GM19328 (cell line): Measurements from ENCODE around the gene PON3.

Experiments
- ATAC-seq: cut with Tn5 transposase; IDR thresholded peaks from one replicate; pipeline ENCODE4 v1.9.1; 2021; ENCODE audit warnings: mild to moderate bottlenecking, moderate library complexity; ENCODE audit not compliant: unreplicated experiment

Gene PON3

DNA sequence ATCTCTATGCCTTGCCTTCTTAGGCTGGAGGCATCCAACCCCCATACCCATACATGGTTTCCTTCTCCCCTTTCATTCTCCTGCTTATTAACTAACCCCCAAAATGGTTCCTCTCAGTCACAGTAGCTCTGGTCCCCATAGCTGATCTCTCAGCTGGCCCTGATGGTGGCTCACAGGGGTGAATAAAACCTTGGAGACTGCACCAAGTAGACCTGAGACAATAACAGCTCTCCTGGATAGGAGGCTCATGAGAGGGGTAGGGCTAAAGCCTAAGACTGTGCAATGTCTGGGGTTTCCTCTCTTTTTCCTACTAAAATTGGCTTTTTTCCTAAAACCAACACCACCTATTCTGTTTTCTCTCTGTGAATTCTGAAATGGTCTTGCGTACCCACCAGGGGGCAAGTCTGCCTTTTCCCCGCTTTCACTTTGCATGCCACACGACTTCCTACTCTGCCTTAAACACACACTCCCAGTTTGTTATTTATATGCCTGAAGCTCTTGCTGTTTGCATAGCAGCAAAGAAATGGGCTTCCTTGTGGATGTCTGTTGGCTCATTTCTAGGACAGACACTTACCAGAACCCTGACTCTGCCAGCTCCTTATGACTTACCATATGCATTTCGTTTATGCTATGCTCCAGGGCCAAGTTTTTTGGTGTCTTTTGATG, 53.4 kb downstream of the PON3 start:
- ATAC-seq = no peak

DNA sequence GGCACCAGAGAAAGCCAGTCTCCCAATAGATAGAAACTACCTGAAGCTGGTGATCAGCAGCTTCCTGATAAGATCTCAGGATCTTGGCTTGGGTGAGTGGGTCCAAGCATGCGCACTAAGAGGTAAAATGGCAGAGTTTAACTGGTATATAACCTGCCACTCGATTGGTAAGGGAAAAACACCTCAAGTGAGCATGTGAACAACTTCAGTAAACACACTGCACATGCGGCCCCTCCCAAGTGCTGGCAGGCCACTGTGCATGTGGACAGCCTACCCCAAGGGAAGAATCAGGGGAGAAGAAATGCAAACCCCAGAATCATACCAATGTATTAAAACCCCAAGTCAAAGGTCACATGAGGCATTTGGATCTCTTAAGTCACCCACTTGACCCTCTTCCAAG, 54.1 kb downstream of the PON3 start:
- ATAC-seq = no peak

DNA sequence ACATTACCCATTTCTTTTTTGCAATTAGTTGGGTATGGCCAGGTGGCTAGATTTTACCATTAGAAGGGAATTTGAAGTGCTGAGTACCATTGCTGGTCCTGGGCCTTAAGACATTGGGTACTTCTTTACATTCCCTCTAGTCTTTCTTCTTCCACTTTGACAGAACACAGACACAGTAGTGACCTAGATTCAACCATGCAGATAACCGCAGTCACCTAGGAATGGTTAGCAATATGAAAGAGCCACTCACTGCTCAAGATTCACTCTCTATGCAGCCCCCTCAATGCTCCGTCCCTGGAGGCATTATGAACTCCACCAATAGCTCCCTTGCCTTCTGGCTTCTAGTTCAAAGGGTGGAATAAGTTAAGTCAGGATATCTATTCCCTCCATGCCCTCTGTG, 55.7 kb downstream of the PON3 start:
- ATAC-seq = no peak

DNA sequence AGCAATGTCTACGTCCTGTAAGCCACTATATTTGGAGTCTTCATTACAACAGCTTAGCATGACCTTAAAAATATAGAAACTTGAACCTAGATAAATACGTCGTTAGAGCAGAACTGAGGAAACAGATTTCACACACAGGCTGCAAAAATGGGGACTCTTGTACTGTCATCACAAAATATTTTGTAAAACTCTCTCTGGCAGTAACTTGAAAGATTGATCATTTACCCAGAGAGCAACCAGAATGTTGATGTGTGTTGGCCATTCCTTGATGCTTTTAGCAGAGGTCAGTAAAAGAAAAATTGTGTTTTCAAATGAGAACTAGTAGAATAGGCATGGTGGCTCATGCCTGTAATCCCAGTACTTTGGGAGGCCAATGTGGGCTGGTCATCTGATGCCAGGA, 57.3 kb downstream of the PON3 start:
- ATAC-seq = no peak

DNA sequence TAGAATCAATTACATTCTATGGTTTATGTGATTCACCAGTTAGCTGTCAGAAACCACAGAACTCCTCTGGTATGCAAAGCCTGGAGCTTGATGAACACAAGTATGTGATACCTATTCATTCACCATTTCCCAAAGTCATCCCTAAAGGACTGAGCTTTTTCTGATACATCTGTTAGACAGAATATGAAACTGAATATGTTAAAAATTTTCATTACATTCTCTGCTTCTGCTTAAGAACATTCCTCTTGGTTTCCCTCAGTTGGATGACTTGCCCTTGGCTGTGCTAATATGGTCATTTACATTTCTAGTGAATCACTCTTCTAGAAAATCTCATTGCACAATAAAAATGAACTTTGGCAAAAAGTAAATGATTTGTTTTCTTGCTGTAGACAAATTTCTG, 61.1 kb downstream of the PON3 start:
- no peak for ATAC-seq

DNA sequence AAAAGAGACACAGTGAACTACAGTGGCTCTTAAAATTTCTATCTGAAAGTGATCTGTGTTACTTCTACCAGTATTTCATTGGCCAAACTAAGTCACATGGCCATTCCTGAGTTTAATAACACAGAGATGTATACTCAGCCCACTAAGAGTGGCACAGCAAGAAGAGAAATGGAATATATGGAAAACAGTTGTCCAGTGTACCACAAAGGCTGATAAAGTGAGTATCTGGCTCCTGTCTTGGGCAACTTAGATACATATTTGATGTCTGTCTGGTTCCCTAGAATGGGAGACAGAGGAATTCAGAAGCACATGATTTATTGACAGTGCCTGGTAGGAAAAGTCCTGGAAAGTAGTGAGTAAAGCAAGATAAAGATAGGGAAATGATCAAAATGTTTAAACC, 61.7 kb downstream of the PON3 start:
- ATAC-seq = no peak

DNA sequence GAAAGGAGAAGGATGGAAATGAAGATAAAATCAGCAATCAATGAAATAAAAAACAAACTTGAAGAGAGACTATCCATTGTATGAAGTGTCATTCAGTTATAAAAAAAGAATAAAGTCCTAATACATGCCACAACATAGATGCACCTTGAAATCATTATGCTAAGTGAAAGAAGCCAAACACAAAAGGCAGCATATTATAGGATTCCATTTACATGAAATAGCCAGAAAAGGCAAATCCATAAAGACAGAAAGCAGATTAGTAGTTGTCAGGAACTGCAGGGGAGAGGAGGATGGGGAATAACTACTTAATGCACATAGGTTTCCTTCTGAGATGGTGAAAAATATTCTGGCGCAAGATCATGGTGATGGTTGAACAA, 65.2 kb downstream of the PON3 start:
- peak; percentile 25 for ATAC-seq

DNA sequence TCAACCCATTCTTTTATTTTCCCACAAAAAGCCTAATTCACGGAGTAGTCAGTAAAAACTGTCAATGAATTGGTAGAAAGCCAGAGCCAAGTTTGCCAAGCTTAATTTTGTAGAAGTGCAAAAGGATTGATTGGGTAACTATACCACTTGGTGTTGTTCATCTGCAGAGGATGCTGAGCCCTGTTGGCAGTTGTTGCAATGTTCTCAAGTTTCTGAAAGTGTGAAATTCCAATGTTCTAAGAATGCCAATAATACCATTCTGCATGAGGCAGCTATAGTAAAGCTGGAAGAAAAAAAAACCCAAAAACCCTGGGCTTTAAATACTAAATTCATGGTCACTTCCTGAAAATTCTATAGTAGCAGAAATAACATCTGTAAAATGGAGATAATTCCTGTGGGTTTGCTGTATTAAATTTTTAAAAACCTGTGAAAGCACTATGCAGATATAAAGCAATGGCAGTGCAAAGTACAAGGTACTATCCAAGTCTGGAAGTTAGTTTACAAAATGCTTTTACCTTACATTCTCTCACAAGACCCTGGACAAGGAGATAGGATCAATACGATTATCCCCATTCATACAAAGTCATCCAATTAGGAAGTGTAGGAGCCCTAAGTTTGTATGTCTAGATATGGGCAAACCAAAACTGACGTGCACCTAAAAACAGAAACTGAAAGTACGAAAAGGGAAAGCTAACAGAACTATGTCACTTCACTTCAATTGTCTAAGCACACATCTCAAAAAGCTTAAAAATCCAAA, 65.8 kb downstream of the PON3 start:
- ATAC-seq = peak; percentile 92

DNA sequence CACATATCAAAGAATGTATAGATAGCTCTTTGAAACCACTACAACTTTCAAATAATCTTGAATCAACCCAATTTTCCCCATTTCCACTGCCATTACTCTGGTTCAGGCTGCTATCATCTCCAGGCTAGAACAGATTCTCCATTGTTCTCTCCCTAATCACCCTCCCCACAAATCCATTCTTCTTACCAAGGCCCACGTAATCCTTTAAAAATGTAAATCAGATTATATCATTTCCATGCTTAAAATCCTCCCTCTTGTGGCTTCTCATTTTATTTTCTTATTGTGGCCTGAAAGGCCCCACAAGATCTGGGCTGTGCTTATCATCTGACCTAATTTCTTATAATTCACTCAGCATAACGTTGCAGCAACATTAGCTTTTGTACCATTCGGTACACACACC, 68.8 kb downstream of the PON3 start:
- no peak for ATAC-seq

DNA sequence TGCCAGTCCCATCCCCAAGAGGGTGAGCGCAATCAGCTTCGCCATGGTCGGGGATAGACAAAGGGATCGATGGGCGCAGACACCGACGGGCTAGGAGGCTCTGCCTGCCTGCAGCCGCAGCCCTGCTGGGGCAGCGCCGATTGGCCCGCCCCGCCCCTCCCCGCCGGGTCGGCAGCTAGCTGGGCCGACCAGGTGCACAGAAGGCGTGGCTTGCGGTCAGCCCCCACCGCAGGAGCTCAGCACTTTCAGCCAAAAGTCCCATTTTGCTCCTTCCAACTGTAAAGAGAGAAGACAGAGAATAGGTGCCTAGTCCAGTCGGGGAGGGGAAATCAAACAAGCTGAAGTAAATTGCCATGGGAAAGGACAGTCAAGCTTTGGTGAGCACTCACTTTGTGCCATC, 71.7 kb downstream of the PON3 start, which contains the start of gene PON1:
Gene PON1 (minus strand): TSS at position 102 of the 400 bp plus-strand sequence. CDS start 57 bp downstream, at position 45.
- ATAC-seq = peak; percentile 72

DNA sequence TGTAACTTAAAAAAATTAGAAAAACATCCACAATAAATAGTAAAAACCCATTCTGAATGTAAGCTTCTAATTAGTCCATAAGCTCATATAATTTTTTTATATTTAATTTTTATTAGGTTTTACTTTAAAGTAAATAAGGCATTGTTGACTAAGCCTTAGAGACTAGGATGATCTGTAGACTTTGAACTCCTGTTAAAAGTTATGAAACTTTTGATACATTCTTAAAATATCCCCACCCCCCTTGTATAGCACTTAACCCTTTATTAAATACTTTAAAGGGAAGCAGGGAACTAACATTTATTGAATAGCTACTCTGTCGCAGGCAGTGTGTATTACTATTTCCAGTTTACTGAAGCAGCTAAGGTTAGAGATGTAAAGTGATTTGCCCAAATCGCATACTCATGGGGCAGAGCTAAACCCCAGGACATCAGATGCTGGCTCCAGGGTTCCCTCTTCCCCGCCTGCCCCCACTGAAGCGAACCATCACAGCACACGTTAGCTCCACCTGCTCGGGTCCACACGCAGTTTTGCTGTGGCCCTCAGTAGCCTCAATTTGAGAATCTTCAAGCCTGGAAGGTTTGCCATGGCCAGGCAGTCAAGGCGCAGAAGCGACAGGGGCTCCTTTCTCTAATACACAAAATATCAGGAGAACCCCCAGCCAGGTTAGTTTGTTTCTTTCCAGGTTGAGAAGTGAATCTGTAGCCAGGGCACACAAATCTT, 72.6 kb downstream of the PON3 start:
- no peak for ATAC-seq

DNA sequence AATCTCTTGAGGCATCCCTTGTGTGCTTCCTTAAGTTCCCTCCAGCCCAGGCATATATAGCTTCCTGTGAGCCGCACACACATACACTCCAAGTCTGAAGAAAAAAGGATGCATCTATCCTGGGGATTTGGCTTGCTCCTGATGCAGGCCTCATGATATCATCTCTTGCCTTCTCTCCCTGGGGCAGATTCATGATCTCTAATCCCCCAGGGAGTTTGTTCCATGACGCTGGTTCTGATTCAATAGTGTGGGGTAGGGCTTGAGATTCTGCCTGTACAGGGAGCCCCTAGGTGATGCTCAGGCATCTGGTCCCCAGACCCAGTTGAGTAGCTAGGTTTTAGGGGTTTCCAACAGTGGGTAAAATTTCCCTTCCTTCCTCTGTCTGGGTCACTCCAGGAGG, 73.3 kb downstream of the PON3 start:
- ATAC-seq = no peak

DNA sequence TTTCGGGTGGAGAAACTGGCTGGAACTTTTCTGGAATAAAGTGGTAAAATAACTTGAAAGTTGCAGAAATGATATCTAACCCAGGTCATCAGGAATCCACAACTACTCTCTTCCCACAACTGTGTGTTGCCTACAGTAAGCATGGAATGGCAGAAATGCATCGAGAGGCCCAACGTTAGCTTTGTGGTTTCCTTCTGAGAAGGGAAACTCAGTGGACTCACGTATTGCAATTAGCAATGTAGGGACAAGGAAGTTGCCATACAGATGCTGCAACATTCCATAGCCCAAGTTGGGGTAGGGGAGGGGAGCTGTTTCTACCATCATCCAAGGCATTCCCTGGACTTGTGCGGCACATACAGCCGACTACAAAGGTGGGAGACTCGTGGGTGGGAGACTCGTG, 73.8 kb downstream of the PON3 start:
- ATAC-seq = no peak

DNA sequence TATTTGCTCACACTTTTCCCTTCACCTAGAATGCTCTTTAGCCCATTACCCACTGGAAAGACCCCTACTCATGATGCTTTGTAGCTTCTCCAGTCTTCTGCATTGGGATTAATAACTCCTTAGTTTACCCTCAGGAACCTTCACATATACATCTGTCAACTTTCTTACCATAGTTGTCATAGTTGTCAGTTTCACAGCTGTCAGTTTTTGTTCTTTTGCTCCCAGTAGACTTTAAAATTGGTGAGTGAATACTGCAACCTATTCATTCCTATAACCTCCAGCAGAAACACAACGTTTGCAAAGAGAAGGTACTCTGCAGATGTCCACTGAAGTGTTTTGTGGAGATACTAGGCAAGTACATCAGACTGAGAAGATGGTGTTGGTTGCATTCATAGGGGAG, 74.5 kb downstream of the PON3 start:
- ATAC-seq = no peak

DNA sequence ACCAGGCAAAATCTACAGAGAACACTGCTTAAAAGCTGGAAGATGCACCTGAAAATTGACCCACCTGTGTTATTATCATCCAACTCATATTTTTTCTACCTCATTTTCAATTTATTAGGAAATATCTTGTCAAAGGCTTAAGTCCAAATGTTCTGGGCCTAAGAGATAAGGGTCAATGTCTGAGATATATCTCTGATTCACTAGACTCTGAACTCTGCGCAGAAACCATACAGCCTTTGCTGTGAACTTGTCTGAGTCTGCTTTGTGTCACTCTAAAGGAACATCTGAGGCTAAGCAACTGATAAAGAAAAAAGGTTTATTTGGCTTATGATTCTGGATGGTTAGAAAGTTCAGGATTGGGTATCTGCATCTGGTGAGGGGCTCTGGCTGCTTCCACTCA, 75.5 kb downstream of the PON3 start:
- ATAC-seq = no peak

DNA sequence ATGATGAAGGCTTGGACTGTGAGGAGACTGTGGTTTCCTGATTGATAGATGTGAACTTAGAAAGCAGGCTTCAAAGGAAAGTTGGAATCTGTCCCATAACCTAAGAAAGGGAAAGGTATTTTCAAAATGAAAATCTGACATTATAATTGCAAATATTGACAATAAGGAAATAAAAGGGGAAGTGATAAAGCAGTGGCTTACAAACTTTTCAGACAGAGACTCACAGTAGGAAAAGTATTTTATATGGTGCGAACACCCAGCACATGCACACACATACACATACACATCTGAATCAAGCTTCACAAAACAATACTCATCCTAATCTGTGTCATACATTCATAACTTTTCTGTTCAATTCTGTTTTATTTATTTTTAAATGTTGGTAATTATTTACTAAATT, 76.6 kb downstream of the PON3 start:
- ATAC-seq = no peak

DNA sequence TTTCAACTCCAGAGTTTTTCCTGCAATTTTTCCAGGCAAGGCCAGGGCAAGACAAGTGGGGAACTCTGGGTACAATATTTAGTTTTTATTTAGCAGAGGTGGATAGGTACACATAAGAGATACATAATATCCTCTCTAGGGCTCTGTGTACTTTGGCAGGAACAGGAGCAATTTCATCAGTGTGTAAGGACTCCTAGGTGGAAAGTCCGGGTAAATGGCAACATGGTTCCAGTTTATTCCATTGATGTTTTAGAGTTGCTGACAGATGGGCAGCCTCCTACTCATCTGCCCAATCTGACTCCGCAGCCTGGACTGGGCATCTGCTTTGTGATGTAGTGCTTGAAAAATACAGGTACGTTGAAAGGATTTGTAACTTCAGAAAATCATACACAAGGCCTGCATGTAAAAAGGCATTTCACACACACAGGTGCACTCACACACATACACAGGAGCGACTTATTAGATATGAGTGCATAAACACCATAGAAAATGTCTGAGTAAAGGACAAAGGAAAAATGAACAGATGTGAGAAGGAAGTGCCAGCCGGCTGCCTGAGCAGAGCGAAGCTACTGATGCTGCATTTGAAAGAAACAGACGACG, 77.6 kb downstream of the PON3 start:
- no peak for ATAC-seq

DNA sequence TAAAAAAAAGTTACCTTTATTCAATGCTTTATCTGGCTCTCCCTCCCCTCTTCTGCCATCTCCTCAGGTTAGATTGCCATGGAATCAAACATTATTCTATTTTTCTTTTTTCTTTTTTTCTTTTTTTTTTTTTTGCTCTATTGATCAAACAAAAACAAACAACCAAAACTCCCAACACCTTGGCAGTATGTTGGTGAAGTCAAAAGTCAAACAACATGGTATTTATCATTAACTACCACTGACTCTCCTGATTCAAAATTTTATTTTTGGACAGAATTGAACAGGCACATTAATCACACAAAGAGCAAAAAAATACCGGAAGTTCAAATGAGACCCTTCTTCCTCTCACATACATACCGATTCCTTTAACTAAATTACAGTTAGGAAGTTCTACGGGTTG, 78.2 kb downstream of the PON3 start:
- no peak for ATAC-seq

DNA sequence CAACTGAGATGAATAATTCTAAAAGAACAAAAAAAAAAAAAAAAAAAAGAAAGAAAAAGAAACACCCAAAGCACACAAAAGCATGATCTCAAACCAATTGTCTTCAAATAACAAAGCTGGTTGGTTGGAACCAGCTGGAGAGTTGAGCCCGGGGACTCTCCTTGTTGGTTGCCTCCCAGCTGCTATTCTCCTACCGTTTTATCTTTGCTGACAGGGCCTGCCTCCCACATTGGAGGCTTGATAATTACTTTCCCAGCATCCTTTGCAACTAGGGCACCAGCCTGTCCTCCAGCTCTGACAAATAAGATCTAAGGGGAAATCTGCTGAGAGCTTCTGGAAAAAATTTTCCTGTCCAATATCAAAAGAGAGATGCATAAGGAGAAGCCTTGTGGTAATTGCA, 78.6 kb downstream of the PON3 start:
- no peak for ATAC-seq

DNA sequence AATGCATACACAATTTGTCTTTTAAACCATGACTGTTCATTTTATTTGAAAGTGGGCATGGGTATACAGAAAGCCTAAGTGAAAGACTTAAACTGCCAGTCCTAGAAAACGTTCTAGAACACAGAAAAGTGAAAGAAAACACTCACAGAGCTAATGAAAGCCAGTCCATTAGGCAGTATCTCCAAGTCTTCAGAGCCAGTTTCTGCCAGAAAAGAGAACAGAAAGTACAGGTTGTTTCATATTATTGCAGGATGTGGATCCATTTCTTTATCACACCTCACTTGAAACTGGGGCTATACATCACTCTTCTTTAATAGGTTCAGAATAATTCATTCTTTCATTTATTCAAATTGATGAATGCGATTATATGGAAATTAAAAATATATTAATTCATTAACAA, 79.6 kb downstream of the PON3 start:
- no peak for ATAC-seq

DNA sequence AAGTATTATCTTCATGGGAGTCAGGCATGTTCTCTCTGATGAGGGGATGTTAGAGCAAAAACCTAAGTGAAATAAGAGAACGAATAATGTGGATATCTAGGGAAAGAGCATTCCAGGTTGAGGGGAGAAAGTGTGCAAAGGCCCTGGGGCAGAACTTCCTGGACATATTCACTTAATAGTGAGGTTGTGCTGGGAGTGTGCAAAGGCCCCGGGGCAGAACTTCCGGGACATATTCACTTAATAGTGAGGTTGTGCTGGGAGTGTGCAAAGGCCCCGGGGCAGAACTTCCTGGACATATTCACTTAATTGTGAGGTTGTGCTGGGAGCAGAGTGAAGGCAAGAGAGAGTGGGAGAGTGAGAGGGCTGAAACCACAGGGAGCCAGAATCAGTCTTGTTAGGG, 83.6 kb downstream of the PON3 start:
- no peak for ATAC-seq

DNA sequence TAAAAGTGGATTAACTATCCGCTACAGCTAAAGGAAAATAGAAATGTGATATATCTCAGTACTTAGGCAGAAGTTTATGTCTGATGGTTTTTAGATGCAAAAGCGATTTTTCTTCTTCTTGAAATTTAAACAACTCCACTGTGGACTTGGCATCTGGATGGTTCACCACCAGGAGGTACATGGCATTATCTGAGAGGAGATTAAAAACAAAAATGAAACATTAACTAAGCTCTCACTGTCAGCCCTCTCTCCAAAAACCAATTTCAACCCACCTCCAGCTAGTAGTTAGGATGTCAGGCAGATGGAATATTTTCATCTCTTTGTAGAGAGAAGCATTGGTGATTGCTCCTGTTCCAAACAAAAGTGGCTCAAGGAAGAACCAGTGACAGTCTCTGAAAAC, 84.8 kb downstream of the PON3 start:
- ATAC-seq = no peak
